Hepatocyte (in vitro differentiated cells): ENCODE results near the gene SLC26A11.

Source experiments
- CTCF ChIP-seq: fragments of 200-600 bp; sonication (generic); IDR thresholded peaks from 2 replicates; pipeline ENCODE4 v1.5.1; 2016; ENCODE audit warnings: antibody characterized with exemption, mild to moderate bottlenecking; ENCODE audit not compliant: poor library complexity
- EZH2 ChIP-seq: fragments of 200-600 bp; sonication (generic); IDR thresholded peaks from 2 replicates; pipeline ENCODE4 v1.6.1; 2016; ENCODE audit warnings: antibody characterized with exemption, mild to moderate bottlenecking, borderline replicate concordance
- EZH2phosphoT487 ChIP-seq: fragments of 200-600 bp; sonication (generic); IDR thresholded peaks from one replicate; pipeline ENCODE4 v1.6.1; 2018; ENCODE audit warnings: antibody characterized with exemption, mild to moderate bottlenecking, low read depth, moderate library complexity; ENCODE audit not compliant: unreplicated experiment, severe bottlenecking

GRCh38 chr17:80242505-80242904 is 22.3 kb downstream of the SLC26A11 start:
- TF ChIP-seq CTCF = no peak
- TF ChIP-seq EZH2 = no peak
- TF ChIP-seq EZH2phosphoT487 = no peak
